CD4-positive, alpha-beta T cell (primary cell): ENCODE measurements around the gene ERGIC3. TPM values are rescaled to one million over a fixed set of nuclear protein-coding genes. Genes with fewer than 3 reads are reported as not detected.

Source experiments
- ATAC-seq: fragments of 200-7000 bp; cut with Tn5 transposase; one replicate; pipeline ENCODE4 v1.10.0; 2022; ENCODE audit warnings: mild to moderate bottlenecking; ENCODE audit not compliant: poor library complexity
- CTCF ChIA-PET: fragments of 350-600 bp; sonication (Branson Sonifier 250); formaldehyde crosslinking; loops from one replicate; lab custom pipeline; 2021; ENCODE audit warnings: antibody characterized with exemption, inconsistent platforms; lab: Charles Lee
- POLR2A ChIA-PET: fragments of 350-600 bp; sonication (Branson Sonifier 250); formaldehyde crosslinking; loops from one replicate; lab custom pipeline; 2021; ENCODE audit warnings: antibody characterized with exemption, inconsistent platforms; lab: Charles Lee
- DNase-seq, 14 experiments: peaks; one replicate each; pipeline ENCODE4 v3.0.0-alpha.2; 2013 to 2020; ENCODE audit warnings: mixed read lengths in 2 of 14
- H3K27ac ChIP-seq, 2 donors: one replicate each; pipeline versions ENCODE4 v1.5.1 to v1.7.0; 2013; ENCODE audit warnings: low read length in 2 of 2, low read depth in 1 of 2, mild to moderate bottlenecking in 1 of 2
- H3K27me3 ChIP-seq, 2 experiments: 1 replicate in 1 of 2; 2 replicates in 1 of 2; pipeline versions ENCODE4 v1.6.1 to v1.7.0; 2013; ENCODE audit warnings: low read length in 2 of 2, control low read depth in 1 of 2, mild to moderate bottlenecking in 1 of 2, moderate library complexity in 1 of 2; ENCODE audit not compliant: insufficient read depth in 2 of 2, control insufficient read depth in 1 of 2
- H3K36me3 ChIP-seq: one replicate; pipeline ENCODE4 v1.6.1; 2013; ENCODE audit warnings: low read length, control low read depth; ENCODE audit not compliant: insufficient read depth
- H3K4me1 ChIP-seq: one replicate; pipeline ENCODE4 v1.6.1; 2013; ENCODE audit warnings: low read length, control low read depth; ENCODE audit not compliant: insufficient read depth
- H3K4me3 ChIP-seq: one replicate; pipeline ENCODE4 v1.5.1; 2013; ENCODE audit warnings: mild to moderate bottlenecking, low read length, moderate library complexity
- H3K9me3 ChIP-seq, 2 experiments: 1 replicate in 1 of 2; 2 replicates in 1 of 2; pipeline versions ENCODE4 v1.6.1 to v1.7.0; 2013; ENCODE audit warnings: low read length in 2 of 2, mild to moderate bottlenecking in 2 of 2, control low read depth in 1 of 2, moderate library complexity in 1 of 2; ENCODE audit not compliant: control insufficient read depth in 1 of 2, insufficient read depth in 1 of 2
- H3K27ac Mint-ChIP-seq: one replicate; pipeline ENCODE4 v1.8.0; 2020; ENCODE audit warnings: mixed read lengths
- H3K27me3 Mint-ChIP-seq: one replicate; pipeline ENCODE4 v1.8.0; 2021; ENCODE audit warnings: mixed read lengths
- H3K36me3 Mint-ChIP-seq: one replicate; pipeline ENCODE4 v1.8.0; 2021; ENCODE audit warnings: low read depth, mixed read lengths
- H3K4me1 Mint-ChIP-seq: one replicate; pipeline ENCODE4 v1.8.0; 2021; ENCODE audit warnings: low read depth, mixed read lengths
- H3K4me3 Mint-ChIP-seq: one replicate; pipeline ENCODE4 v1.8.0; 2020; ENCODE audit warnings: mild to moderate bottlenecking, mixed read lengths
- H3K9me3 Mint-ChIP-seq: one replicate; pipeline ENCODE4 v1.8.0; 2020; ENCODE audit warnings: mixed read lengths
- CTCF ChIP-seq: fragments of 200-600 bp; IDR thresholded peaks from one replicate; pipeline ENCODE4 v1.8.0; 2022; ENCODE audit warnings: antibody characterized with exemption, mild to moderate bottlenecking
- intact Hi-C, 2 experiments: fragments of 100-400 bp; cut with DNase I in 1 of 2; cut with micrococcal nuclease in 1 of 2; formaldehyde crosslinking; loops; one replicate each; pipeline versions ENCODE4 v1.15.1 to v1.9.0; 2023 to 2025; cut with DNase I, micrococcal nuclease
- total RNA-seq, 174 experiments: library from RNA in 2 of 174; stranded (reverse) in 2 of 174; gene quantifications; one replicate each; pipeline ENCODE4 v1.2.3 and lab custom pipeline; 2021 to 2026

ERGIC3 gene
- total RNA-seq, 2 experiments from 2014 or later: 144 to 146 TPM

GRCh38 chr20:35504751-35505150 lies 37.1 kb upstream of the ERGIC3 start:
- no peak overlapping the region for H3K4me3 Mint-ChIP-seq
- Histone ChIP-seq H3K27ac (no peak overlapping the region), H3K4me1 (peaks cover 16% of the 10 kb centered on the region), H3K36me3 (peaks cover 94% of the 10 kb centered on the region), H3K9me3 (no peaks in the 10 kb centered on the region), H3K4me3 (no peak overlapping the region), H3K27me3 (no peaks in the 10 kb centered on the region)
- no peaks in the 10 kb centered on the region for H3K27me3 Mint-ChIP-seq
- CTCF ChIA-PET: no interaction called here
- ATAC-seq (no peak), DNase-seq (no peak)
- peaks cover 98% of the 10 kb centered on the region for H3K36me3 Mint-ChIP-seq
- peaks cover 26% of the 10 kb centered on the region for H3K4me1 Mint-ChIP-seq
- intact Hi-C loops: no loop called here
- POLR2A ChIA-PET: no interaction called here
- no peaks in the 10 kb centered on the region for H3K9me3 Mint-ChIP-seq
- no peak for TF ChIP-seq CTCF
- H3K27ac Mint-ChIP-seq: peak overlapping the region; percentile 56

DNA sequence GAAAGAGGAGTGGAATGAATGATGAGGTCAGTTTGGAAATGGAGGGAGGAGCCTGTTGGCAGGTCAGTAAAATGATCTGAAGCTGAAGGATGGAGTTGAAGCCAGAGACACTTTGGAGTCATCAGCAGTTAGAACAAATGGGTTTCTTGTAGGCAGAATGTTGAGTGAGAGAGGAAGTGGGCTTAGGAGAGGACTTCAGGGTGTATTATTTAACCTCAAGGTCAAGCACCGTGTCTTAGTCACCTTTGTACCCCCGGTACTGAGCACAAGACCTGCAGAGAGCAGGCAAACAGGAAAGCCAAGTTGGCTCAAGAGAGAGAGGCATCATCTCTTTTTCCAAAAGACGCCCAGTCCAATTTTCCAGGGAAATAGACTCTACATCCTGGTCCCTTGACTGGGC lies 35.7 kb upstream of the ERGIC3 start:
- Histone ChIP-seq H3K9me3 (no peaks in the 10 kb centered on the region), H3K27ac (no peak overlapping the region), H3K27me3 (no peaks in the 10 kb centered on the region), H3K4me3 (no peak overlapping the region), H3K4me1 (peaks cover 16% of the 10 kb centered on the region), H3K36me3 (peaks cover 96% of the 10 kb centered on the region)
- Mint-ChIP-seq H3K27me3 (no peaks in the 10 kb centered on the region), H3K4me1 (peaks cover 26% of the 10 kb centered on the region), H3K36me3 (peaks cover 95% of the 10 kb centered on the region), H3K27ac (peak overlapping the region; percentile 66), H3K9me3 (no peaks in the 10 kb centered on the region), H3K4me3 (no peak overlapping the region)
- POLR2A ChIA-PET: no interaction called here
- ATAC-seq (no peak), DNase-seq (no peak)
- intact Hi-C loops: no loop called here
- no peak for TF ChIP-seq CTCF
- CTCF ChIA-PET: no interaction called here

DNA sequence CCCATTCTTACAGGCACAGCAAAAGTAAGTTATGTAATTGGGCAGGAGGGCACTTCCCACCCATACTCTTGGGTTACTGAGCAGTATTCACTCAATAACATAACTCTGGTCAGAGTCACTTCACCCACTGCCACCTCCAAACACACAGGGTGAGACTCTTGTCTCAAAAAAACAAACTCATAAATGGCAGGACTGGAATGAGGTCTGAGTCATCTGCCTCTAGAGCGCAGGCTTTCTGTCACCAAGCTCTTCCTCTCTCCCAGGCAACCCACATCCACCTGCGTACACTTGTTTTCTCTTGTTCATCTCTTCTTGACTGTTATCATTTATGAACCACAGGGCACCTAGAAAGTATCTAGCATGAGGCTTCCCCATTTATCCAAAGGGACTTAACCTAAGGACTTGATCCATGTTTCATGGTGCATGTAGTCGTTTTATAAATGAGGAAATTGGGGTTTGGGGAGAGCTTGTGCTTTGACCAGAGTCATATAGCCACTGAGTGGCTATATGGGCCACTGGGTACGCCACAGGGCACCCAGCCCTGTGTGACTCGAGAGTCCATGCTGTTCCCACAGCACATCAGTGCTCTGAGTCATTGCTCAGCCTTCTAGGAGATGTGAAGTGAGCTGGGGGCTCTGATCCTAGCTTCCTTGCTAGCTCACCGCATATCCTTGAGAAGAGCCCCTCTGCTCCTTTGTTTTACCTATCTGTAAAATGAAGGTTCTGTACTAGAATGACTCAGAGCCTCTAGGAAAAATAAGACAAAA lies 34.8 kb upstream of the ERGIC3 start:
- H3K36me3 Mint-ChIP-seq: peaks cover 97% of the 10 kb centered on the region
- Histone ChIP-seq H3K9me3 (no peaks in the 10 kb centered on the region), H3K4me1 (peaks cover 16% of the 10 kb centered on the region), H3K4me3 (no peak overlapping the region), H3K36me3 (peaks cover 96% of the 10 kb centered on the region), H3K27me3 (no peaks in the 10 kb centered on the region), H3K27ac (no peak overlapping the region)
- CTCF ChIA-PET: no interaction called here
- H3K9me3 Mint-ChIP-seq: no peaks in the 10 kb centered on the region
- POLR2A ChIA-PET: interaction anchor here (1.1 kb wide), 1 partner anchor 16 kb away, joined by 3 read pairs; no protein-coding TSS in a partner anchor
- TF ChIP-seq CTCF: no peak
- intact Hi-C loops: no loop called here
- H3K27ac Mint-ChIP-seq: peak overlapping the region; percentile 66
- H3K4me1 Mint-ChIP-seq: peaks cover 22% of the 10 kb centered on the region
- DNase-seq (no peak), ATAC-seq (no peak)
- H3K27me3 Mint-ChIP-seq: no peaks in the 10 kb centered on the region
- no peak overlapping the region for H3K4me3 Mint-ChIP-seq
